Liver (tissue), 9 donors: ENCODE measurements around the gene KCNQ4. TPM values are rescaled to one million over a fixed set of nuclear protein-coding genes. Genes with fewer than 3 reads are reported as not detected.

Experiments
- DNase-seq: peaks from one replicate; pipeline ENCODE4 v3.0.0-alpha.2; 2017; ENCODE audit warnings: low spot score
- H3K27ac ChIP-seq, 2 donors: one replicate each; pipeline ENCODE4 v1.7.0; 2013; ENCODE audit warnings: inconsistent platforms in 2 of 2, low read length in 2 of 2, control low read depth in 1 of 2, low read depth in 1 of 2, mild to moderate bottlenecking in 1 of 2
- H3K27me3 ChIP-seq, 4 donors: one replicate each; pipeline versions ENCODE4 v1.6.1 to v1.7.0; 2013; ENCODE audit warnings: low read length in 3 of 4, inconsistent platforms in 1 of 4, mild to moderate bottlenecking in 1 of 4, moderate library complexity in 1 of 4; ENCODE audit not compliant: control insufficient read depth in 4 of 4, insufficient read depth in 4 of 4
- H3K36me3 ChIP-seq, 4 donors: one replicate each; pipeline versions ENCODE4 v1.6.1 to v1.7.0; 2013; ENCODE audit warnings: low read length in 3 of 4, mild to moderate bottlenecking in 3 of 4, low read depth in 1 of 4, moderate library complexity in 1 of 4; ENCODE audit not compliant: control insufficient read depth in 4 of 4, insufficient read depth in 3 of 4
- H3K4me1 ChIP-seq, 4 donors: one replicate each; pipeline versions ENCODE4 v1.6.1 to v1.7.0; 2013; ENCODE audit warnings: low read length in 3 of 4, mild to moderate bottlenecking in 3 of 4, moderate library complexity in 1 of 4; ENCODE audit not compliant: control insufficient read depth in 4 of 4, insufficient read depth in 4 of 4
- H3K4me3 ChIP-seq, 3 donors: one replicate each; pipeline versions ENCODE4 v1.6.1 to v1.7.0; 2013; ENCODE audit warnings: low read length in 3 of 3, control low read depth in 1 of 3, low read depth in 1 of 3, mild to moderate bottlenecking in 1 of 3
- H3K9ac ChIP-seq, 2 donors: one replicate each; pipeline ENCODE4 v1.7.0; 2013; ENCODE audit warnings: low read length in 2 of 2, mild to moderate bottlenecking in 2 of 2, moderate library complexity in 2 of 2, control low read depth in 1 of 2, low read depth in 1 of 2
- H3K9me3 ChIP-seq, 4 donors: one replicate each; pipeline versions ENCODE4 v1.6.1 to v1.7.0; 2013; ENCODE audit warnings: low read length in 3 of 4; ENCODE audit not compliant: control insufficient read depth in 4 of 4
- CTCF ChIP-seq: fragments of 150-350 bp; IDR thresholded peaks from 2 replicates; pipeline ENCODE4 v1.5.1; 2017; ENCODE audit warnings: improper control_type of control experiment, low read depth, low read length; ENCODE audit not compliant: missing input control
- EGR1 ChIP-seq, 2 donors: IDR thresholded peaks; 2 replicates each; pipeline ENCODE4 v1.6.1; 2016 to 2018; ENCODE audit warnings: antibody characterized with exemption in 2 of 2, low read depth in 2 of 2
- FOXA1 ChIP-seq: IDR thresholded peaks from 2 replicates; pipeline ENCODE4 v1.6.1; 2016; ENCODE audit warnings: antibody characterized with exemption
- FOXA2 ChIP-seq: IDR thresholded peaks from 2 replicates; pipeline ENCODE4 v1.6.1; 2016; ENCODE audit warnings: antibody characterized with exemption
- GABPA ChIP-seq, 2 donors: IDR thresholded peaks in 1 of 2; conservative IDR thresholded peaks in 1 of 2; 2 replicates each; pipeline ENCODE4 v1.6.1; 2016; ENCODE audit warnings: antibody characterized with exemption in 2 of 2, mild to moderate bottlenecking in 1 of 2, moderate library complexity in 1 of 2
- HNF4A ChIP-seq, 2 donors: conservative IDR thresholded peaks; 2 replicates each; pipeline ENCODE4 v1.6.1; 2016; ENCODE audit warnings: antibody characterized with exemption in 2 of 2, mild to moderate bottlenecking in 2 of 2
- HNF4G ChIP-seq: IDR thresholded peaks from 2 replicates; pipeline ENCODE4 v1.6.1; 2016; ENCODE audit warnings: antibody characterized with exemption
- JUND ChIP-seq, 2 donors: IDR thresholded peaks; 2 replicates each; pipeline ENCODE4 v1.6.1; 2016; ENCODE audit warnings: antibody characterized with exemption in 2 of 2
- MAX ChIP-seq: IDR thresholded peaks from 2 replicates; pipeline ENCODE4 v1.6.1; 2016; ENCODE audit warnings: antibody characterized with exemption
- NR2F2 ChIP-seq: IDR thresholded peaks from 2 replicates; pipeline ENCODE4 v1.6.1; 2016; ENCODE audit warnings: antibody characterized with exemption
- RAD21 ChIP-seq, 2 donors: IDR thresholded peaks; 2 replicates each; pipeline ENCODE4 v1.6.1; 2016; ENCODE audit warnings: antibody characterized with exemption in 2 of 2, mild to moderate bottlenecking in 2 of 2
- RXRA ChIP-seq, 2 donors: IDR thresholded peaks; 2 replicates each; pipeline ENCODE4 v1.6.1; 2017 to 2018; ENCODE audit warnings: antibody characterized with exemption in 2 of 2, mild to moderate bottlenecking in 1 of 2
- YY1 ChIP-seq: IDR thresholded peaks from 2 replicates; pipeline ENCODE4 v1.6.1; 2016; ENCODE audit warnings: antibody characterized with exemption, mild to moderate bottlenecking
- ZBTB33 ChIP-seq: IDR thresholded peaks from 2 replicates; pipeline ENCODE4 v1.6.1; 2016; ENCODE audit warnings: antibody characterized with exemption
- WGBS: extraction: QIAGEN DNeasy Blood & Tissue Kit; methylation state at CpG from one replicate; pipeline ENCODE4 v1.1.7; 2013; 5-methylcytosine and 5-hydroxymethylcytosine counted together
- polyA plus RNA-seq, 2 donors: library from polyadenylated mRNA; stranded (reverse) in 1 of 2; unstranded in 1 of 2; fragments of 200-250 nt in 1 of 2; fragments of >200 nt in 1 of 2; fragmentation: Nextera tagmentation in 1 of 2; extraction: Ambion mirVana in 1 of 2; gene quantifications; one replicate each; pipeline versions ENCODE4 v1.2.1 to v1.2.3, GENCODE V29; 2013 to 2015
- total RNA-seq, 2 donors: library from RNA; depleted of rRNA; stranded (reverse); fragments of >200 nt; gene quantifications; one replicate each; pipeline ENCODE4 v1.2.3, GENCODE V29; 2014
- TF ChIP-seq, protein P1 (sequence below): IDR thresholded peaks from 2 replicates; pipeline ENCODE4 v1.6.1; 2016; ENCODE audit warnings: antibody characterized with exemption, mild to moderate bottlenecking
- TF ChIP-seq, protein P2 (sequence below): IDR thresholded peaks from 2 replicates; pipeline ENCODE4 v1.6.1; 2016; ENCODE audit warnings: antibody characterized with exemption
- donor health status: healthy.
- donor health status: healthy.
- donor health status: healthy.
- donor health status: healthy.
- donor health status: healthy.

The KCNQ4 gene
- total and polyA plus RNA-seq, 4 donors = 0.10 to 2.1 (median 0.27) TPM

GRCh38 chr1:40842207-40842606 lies 58.6 kb downstream of the KCNQ4 start (continued):
- TF ChIP-seq CTCF = no peak
- no peak for TF ChIP-seq EGR1 (IDR thresholded peaks at IDR 0.05; ENCODE audit: low read depth in 2 of 2)

- Histone ChIP-seq H3K27ac (no peak overlapping the region), H3K4me1 (peaks cover 0 to 3% (median 1%) of the 10 kb centered on the region in 4 donors), H3K4me3 (no peak overlapping the region), H3K36me3 (no peaks in the 10 kb centered on the region), H3K9ac (no peak overlapping the region), H3K27me3 (no peaks in the 10 kb centered on the region), H3K9me3 (no peaks in the 10 kb centered on the region)
- WGBS = 96% methylated on average over 3 of the region's 3 CpGs
- no peak for TF ChIP-seq GABPA (IDR thresholded peaks at IDR 0.05 in 1 of 2, conservative IDR thresholded peaks at IDR 0.05 in 1 of 2)
- no peak for TF ChIP-seq FOXA1
- TF ChIP-seq, protein P1, sequence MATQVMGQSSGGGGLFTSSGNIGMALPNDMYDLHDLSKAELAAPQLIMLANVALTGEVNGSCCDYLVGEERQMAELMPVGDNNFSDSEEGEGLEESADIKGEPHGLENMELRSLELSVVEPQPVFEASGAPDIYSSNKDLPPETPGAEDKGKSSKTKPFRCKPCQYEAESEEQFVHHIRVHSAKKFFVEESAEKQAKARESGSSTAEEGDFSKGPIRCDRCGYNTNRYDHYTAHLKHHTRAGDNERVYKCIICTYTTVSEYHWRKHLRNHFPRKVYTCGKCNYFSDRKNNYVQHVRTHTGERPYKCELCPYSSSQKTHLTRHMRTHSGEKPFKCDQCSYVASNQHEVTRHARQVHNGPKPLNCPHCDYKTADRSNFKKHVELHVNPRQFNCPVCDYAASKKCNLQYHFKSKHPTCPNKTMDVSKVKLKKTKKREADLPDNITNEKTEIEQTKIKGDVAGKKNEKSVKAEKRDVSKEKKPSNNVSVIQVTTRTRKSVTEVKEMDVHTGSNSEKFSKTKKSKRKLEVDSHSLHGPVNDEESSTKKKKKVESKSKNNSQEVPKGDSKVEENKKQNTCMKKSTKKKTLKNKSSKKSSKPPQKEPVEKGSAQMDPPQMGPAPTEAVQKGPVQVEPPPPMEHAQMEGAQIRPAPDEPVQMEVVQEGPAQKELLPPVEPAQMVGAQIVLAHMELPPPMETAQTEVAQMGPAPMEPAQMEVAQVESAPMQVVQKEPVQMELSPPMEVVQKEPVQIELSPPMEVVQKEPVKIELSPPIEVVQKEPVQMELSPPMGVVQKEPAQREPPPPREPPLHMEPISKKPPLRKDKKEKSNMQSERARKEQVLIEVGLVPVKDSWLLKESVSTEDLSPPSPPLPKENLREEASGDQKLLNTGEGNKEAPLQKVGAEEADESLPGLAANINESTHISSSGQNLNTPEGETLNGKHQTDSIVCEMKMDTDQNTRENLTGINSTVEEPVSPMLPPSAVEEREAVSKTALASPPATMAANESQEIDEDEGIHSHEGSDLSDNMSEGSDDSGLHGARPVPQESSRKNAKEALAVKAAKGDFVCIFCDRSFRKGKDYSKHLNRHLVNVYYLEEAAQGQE = no peak
- no peak for DNase-seq
These were observed 59.1 kb downstream of the KCNQ4 start for GRCh38 chr1:40842691-40843090.

GRCh38 chr1:40844079-40844478 lies 60.5 kb downstream of the KCNQ4 start:
- no peak overlapping the region for H3K9ac ChIP-seq
- DNase-seq = no peak
- H3K27me3 ChIP-seq = no peaks in the 10 kb centered on the region
- H3K27ac ChIP-seq = no peak overlapping the region
- no peak overlapping the region for H3K4me3 ChIP-seq
- no peaks in the 10 kb centered on the region for H3K36me3 ChIP-seq
- WGBS = 89% methylated on average over 5 of the region's 5 CpGs
- H3K4me1 ChIP-seq = peaks cover 0 to 12% (median 9%) of the 10 kb centered on the region in 4 donors
- H3K9me3 ChIP-seq = no peaks in the 10 kb centered on the region
- no peak for TF ChIP-seq ZBTB33
- TF ChIP-seq FOXA1 = no peak
- TF ChIP-seq EGR1 (IDR thresholded peaks at IDR 0.05; ENCODE audit: low read depth in 2 of 2) = no peak
- no peak for TF ChIP-seq JUND (IDR thresholded peaks at IDR 0.05)
- TF ChIP-seq, protein P2, sequence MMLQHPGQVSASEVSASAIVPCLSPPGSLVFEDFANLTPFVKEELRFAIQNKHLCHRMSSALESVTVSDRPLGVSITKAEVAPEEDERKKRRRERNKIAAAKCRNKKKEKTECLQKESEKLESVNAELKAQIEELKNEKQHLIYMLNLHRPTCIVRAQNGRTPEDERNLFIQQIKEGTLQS = no peak
- TF ChIP-seq MAX = no peak
- no peak for TF ChIP-seq FOXA2
- no peak for TF ChIP-seq RAD21 (IDR thresholded peaks at IDR 0.05)
- no peak for TF ChIP-seq RXRA (IDR thresholded peaks at IDR 0.05)
- no peak for TF ChIP-seq CTCF
- no peak for TF ChIP-seq HNF4G
- TF ChIP-seq, protein P1 = no peak
- TF ChIP-seq GABPA (IDR thresholded peaks at IDR 0.05 in 1 of 2, conservative IDR thresholded peaks at IDR 0.05 in 1 of 2) = no peak
- no peak for TF ChIP-seq NR2F2
- no peak for TF ChIP-seq HNF4A (conservative IDR thresholded peaks at IDR 0.05)
- no peak for TF ChIP-seq YY1
